ENCODE data around the gene RIPK3.
A peak's percentile ranks its signal among the peaks of the same experiment; 100 is the strongest.

RIPK3 gene

DNA sequence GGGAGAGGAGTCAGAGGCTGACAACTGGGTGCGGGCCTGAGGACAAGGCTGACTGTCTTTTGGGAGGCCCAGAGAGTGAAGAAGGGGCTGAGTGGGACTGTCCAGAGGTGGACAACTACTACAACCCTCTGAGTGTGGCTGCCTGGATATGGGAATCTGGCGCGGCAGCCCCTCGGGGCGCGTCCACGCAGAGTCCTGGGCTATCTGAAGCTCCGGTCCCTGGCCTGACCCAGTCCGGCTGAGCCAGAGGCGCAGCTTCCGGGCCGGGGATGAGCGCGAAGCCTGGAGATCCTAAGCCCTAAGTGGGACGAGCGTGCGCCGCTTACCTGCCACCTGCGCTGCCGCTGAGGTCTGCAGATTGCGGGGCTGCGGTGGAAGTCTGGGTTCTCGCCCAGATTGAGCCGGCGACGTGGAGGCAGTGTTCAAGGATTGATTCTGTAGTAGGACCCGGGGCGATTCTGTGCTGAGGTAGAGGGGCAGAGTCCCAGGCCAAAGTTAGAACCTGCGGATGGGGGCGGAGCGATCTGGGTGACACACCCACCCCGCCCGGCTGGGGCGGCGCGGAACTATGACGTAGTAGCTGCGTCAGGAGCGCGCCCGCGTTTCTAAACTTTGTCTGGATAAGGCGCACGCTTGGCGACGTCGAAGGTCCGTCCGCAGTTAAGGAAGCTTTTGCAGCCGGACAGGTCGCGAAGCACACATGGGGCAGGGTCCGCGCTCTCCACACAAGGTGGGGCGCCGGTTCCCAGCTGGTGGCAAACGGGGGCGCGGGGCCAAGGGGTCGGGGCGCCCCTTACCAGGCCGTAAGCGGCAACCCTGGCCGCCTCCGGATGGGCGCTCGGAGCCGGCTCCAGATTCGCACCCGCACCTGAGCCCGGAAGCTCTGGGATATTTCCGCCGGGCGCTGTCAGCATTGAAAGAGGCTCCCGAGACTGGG, 40.3 kb downstream of the RIPK3 start, which contains the start of the genes DHRS1 and NOP9:
Gene DHRS1 (minus strand): TSS at position 526 of the 937 bp plus-strand sequence. CDS start 674 bp downstream, outside the sequence.
Gene NOP9 (plus strand): TSS at position 596 of the 937 bp plus-strand sequence. CDS start 105 bp downstream, at position 701.
- peak; percentile 65 for DNase-seq

GRCh38 chr14:24298892-24299254, 40.9 kb downstream of the RIPK3 start:
- no peak for DNase-seq

DNA sequence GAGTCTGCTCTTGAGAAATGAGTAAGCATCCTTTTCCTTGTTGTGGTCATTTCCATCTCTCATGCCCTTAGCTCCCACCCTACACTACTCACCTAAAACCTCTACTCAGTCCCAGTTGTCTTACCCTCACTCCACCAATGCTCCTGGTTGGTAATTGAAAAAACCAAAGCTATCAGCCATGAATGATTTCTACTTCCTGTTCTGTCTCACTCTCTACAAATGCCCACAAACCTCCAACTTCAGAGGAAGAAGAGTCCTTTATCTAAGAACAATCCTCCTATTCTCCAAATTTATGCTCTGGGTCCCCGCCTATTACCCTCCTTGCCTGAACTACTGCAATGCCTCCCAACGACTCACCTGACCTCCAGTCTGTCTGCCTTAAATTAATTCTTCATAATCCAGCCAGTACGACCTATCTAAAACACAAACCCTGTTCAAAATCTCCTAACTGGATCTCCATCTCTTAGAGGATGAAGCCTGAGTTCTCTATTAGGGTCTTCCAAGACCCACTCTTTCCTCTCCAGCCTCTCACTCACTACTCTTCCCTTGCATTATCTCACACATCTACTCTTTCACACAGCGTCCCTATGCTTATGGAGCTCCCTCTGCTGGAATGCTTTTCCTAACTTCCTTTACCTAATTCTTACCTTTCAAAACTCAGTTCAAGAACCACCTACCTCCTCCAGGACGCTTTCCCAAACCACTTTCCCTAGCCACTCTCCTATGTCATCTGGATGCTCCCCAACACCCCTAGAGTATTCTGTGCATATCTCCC, 42.4 kb downstream of the RIPK3 start:
- peak; percentile 49 for DNase-seq

- DNase-seq: peak; percentile 76
Observed at GRCh38 chr14:24296341-24297157, 43.2 kb downstream of the RIPK3 start.

DNA sequence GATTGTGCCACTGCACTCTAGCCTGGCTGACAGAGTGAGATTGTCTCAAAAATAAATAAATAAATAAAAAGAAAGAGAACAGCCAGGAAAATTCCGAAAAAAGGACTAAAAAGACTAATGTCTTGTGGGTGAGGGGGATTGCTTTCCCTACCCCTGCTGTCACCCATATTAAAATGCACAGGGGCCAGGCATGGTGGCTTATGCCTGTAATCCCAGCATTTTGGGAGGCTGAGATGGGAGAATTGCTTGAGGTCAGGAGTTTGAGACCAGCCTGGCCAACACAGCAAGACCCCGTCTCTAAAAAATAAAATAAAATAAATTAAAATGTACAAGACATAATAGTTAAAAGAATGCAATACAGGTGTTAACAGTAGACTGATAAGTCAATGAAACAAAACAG, 46.3 kb downstream of the RIPK3 start:
- no peak for DNase-seq

- no peak for DNase-seq
Observed at GRCh38 chr14:24292118-24292807, 47.5 kb downstream of the RIPK3 start.

- no peak for DNase-seq
Observed at GRCh38 chr14:24291446-24292117, 48.2 kb downstream of the RIPK3 start.

- no peak for DNase-seq
Observed at GRCh38 chr14:24290746-24291145, 49.0 kb downstream of the RIPK3 start.

- no peak for DNase-seq
Observed at GRCh38 chr14:24289649-24290280, 50.0 kb downstream of the RIPK3 start.

- DNase-seq: no peak
Observed at GRCh38 chr14:24286996-24287395, 52.8 kb downstream of the RIPK3 start.

Measured in NCI-H1694 (cell line).